Measurements from ENCODE around the gene ERBB2.
A peak's percentile ranks its signal among the peaks of the same experiment; 100 is the strongest.

- peak; percentile 68 to 74 for TF ChIP-seq CTCF (conservative IDR thresholded peaks at IDR 0.05; ENCODE audit: low read depth in 2 of 2)
- no peak for TF ChIP-seq ETS1 (IDR thresholded peaks at IDR 0.05)
- TF ChIP-seq POLR2AphosphoS5 (IDR thresholded peaks at IDR 0.05; ENCODE audit: low read depth): peak; percentile 66
- no peak for TF ChIP-seq REST (IDR thresholded peaks at IDR 0.05; ENCODE audit: unreplicated experiment)
- TF ChIP-seq EZH2 (IDR thresholded peaks at IDR 0.05; ENCODE audit: low read depth, unreplicated experiment): no peak
- no peak for TF ChIP-seq JUNB (IDR thresholded peaks at IDR 0.05; ENCODE audit: unreplicated experiment)
- peak; percentile 95 for TF ChIP-seq CREB1 (CRISPR knock-in tag; IDR thresholded peaks at IDR 0.05; ENCODE audit: low read depth)
- no peak for TF ChIP-seq EZH2phosphoT487 (IDR thresholded peaks at IDR 0.05; ENCODE audit: unreplicated experiment)
- TF ChIP-seq ZNF462 (CRISPR knock-in tag; IDR thresholded peaks at IDR 0.05): no peak
- no peak for TF ChIP-seq ZNF331 (CRISPR knock-in tag; IDR thresholded peaks at IDR 0.05; ENCODE audit: low read depth)
- no peak for TF ChIP-seq NANOG (IDR thresholded peaks at IDR 0.05; ENCODE audit: borderline replicate concordance)
- no peak for TF ChIP-seq STAT1 (IDR thresholded peaks at IDR 0.05; ENCODE audit: unreplicated experiment)
Observed at GRCh38 chr17:39730095-39730921, 30.4 kb downstream of the ERBB2 start, which contains the start of gene MIEN1.

All from GM23338 (cell line).